ENCODE measurements around the gene NUDT22.
A peak's percentile ranks its signal among the peaks of the same experiment; 100 is the strongest.

NUDT22 gene

GRCh38 chr11:64207256-64208085 is 18.6 kb upstream of the NUDT22 start:
- DNase-seq: peak; percentile 95

GRCh38 chr11:64208086-64208795 is 17.8 kb upstream of the NUDT22 start:
- no peak for DNase-seq

- no peak for DNase-seq
Measured at GRCh38 chr11:64208796-64209562, 17.1 kb upstream of the NUDT22 start.

DNA sequence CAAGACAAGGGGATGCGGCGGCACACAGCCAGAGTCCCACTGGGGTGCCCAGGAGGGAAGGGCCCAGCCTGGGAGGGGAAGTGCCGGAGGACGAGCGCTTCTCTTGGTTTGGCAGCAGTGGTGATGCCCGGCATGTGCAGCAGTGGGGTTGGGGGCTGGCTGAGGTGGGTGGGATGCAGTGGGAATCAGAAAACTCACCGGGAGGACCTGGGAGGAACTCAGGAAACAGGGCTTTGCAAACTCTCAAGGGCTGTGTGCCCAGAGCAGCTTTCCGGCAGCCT is 16.6 kb upstream of the NUDT22 start:
- no peak for DNase-seq

DNA sequence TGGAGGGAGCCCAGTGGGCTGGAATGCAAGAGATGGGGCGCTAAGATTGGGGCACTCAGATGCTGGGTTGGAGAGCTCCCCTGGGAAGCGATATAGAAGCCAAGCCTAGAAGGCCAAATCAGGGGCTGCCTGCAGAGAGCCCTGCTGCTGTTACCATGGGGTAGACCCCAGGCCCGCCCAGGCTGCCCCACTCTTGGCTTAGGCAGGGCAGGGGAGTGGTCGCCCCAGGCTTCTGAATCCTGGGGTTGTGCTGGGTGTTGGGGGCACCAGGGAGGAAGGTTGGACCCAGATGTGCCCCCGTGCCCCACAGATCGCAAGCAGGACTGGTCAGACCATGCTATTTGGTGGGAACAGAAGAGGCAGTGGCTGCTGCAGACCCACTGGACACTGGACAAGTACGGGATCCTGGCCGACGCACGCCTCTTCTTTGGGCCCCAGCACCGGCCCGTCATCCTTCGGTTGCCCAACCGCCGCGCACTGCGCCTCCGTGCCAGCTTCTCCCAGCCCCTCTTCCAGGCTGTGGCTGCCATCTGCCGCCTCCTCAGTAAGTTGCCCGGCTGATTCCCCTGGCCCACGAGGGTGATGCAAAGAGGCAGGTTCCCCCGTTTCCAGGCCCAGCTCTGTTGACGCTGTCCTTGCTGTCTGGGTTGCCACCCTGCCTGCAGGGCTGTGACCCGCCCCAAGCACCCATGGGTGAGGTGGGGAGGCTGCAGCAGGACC is 15.6 kb upstream of the NUDT22 start:
- DNase-seq: no peak

DNA sequence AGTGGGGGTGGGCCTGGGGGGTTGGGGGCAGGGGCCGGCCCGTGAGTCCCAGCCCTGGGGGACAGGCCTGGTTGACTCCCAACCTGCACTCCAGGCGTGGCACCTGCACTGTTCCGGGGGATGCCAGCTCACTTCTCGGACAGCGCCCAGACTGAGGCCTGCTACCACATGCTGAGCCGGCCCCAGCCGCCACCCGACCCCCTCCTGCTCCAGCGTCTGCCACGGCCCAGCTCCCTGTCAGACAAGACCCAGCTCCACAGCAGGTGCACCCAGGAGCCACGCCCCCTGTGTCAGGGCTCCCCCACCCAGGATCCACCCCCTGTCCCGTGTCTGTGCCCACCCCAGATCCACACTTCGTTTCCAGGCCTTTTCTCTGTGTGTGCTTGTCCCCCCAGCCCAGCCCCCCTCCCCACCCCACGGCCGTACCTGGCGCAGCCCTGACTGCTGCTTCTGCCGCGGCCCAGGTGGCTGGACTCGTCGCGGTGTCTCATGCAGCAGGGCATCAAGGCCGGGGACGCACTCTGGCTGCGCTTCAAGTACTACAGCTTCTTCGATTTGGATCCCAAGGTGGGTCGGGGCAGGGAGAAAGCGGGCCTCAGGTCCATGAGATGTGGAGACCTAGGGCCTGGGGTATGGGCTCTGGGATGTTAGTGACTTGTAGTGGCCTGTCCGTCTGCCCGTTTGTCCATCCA is 14.7 kb upstream of the NUDT22 start:
- no peak for DNase-seq

DNA sequence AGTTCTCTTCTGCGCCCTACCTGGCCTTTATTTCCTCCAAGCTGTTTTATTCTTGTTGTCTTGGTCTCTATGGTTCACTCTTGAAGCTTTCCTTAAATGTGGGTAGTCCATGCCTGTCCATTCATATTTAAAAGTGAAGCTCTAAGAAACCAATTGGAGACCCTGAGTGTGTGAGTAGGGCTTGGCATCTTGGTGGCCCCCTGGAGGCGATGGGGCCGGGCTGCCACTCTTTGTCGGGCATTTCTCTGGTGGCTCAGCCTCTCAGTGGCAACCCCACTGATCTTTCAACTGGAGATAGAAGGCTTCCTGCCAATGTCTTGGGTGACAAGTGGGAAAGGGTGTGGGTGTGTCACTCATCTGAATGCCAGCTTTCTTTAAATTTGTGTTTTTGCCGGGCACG is 9.2 kb upstream of the NUDT22 start:
- peak; percentile 61 for DNase-seq

- DNase-seq: no peak
Measured at GRCh38 chr11:64218628-64219353, 7.3 kb upstream of the NUDT22 start.

DNA sequence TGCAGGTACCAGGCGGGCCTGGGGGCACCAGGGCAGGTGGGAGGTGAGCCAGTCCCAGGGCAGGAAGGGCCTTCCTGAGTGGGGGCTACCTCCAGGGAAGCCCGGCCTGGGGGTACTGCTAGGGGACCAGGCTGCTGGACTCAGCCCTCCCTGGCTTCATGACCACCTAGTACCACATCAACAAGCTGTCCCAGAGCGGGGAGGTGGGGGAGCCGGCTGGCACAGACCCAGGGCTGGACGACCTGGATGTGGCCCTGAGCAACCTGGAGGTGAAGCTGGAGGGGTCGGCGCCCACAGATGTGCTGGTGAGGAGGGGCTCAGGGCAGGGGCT is 6.8 kb upstream of the NUDT22 start:
- DNase-seq: no peak

DNA sequence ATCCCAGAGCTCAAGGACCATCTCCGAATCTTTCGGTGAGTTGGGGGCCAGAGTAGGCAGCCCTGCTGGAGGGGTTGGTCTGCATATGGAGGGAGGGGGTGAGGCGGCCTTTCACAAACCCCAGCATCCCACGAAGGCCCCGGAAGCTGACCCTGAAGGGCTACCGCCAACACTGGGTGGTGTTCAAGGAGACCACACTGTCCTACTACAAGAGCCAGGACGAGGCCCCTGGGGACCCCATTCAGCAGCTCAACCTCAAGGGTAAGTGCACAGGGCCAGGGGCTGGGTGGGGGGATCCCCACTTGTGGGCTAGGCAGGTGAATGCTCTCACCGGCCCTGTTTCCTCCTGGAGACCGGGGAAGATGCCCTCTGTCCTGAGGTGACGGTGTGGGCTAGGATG is 6.3 kb upstream of the NUDT22 start:
- no peak for DNase-seq

- no peak for DNase-seq
Measured at GRCh38 chr11:64220271-64220670, 5.8 kb upstream of the NUDT22 start.

- no peak for DNase-seq
Measured at GRCh38 chr11:64220798-64221197, 5.3 kb upstream of the NUDT22 start.

GRCh38 chr11:64222651-64223000 is 3.4 kb upstream of the NUDT22 start:
- DNase-seq: no peak

DNA sequence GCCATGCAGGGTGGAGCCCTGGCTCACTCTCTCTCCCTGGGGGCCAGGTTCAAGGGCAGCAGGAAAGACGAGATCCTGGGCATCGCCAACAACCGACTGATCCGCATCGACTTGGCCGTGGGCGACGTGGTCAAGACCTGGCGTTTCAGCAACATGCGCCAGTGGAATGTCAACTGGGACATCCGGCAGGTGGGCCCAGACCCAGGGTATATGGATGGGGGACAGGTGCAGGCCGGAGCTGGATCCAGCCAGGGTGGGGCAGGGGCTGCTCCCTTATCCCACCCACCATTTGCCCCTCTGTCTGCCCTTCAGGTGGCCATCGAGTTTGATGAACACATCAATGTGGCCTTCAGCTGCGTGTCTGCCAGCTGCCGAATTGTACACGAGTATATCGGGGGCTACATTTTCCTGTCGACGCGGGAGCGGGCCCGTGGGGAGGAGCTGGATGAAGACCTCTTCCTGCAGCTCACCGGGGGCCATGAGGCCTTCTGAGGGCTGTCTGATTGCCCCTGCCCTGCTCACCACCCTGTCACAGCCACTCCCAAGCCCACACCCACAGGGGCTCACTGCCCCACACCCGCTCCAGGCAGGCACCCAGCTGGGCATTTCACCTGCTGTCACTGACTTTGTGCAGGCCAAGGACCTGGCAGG is 2.9 kb upstream of the NUDT22 start:
- DNase-seq: no peak

GRCh38 chr11:64224151-64224890 is 1.8 kb upstream of the NUDT22 start:
- no peak for DNase-seq

DNA sequence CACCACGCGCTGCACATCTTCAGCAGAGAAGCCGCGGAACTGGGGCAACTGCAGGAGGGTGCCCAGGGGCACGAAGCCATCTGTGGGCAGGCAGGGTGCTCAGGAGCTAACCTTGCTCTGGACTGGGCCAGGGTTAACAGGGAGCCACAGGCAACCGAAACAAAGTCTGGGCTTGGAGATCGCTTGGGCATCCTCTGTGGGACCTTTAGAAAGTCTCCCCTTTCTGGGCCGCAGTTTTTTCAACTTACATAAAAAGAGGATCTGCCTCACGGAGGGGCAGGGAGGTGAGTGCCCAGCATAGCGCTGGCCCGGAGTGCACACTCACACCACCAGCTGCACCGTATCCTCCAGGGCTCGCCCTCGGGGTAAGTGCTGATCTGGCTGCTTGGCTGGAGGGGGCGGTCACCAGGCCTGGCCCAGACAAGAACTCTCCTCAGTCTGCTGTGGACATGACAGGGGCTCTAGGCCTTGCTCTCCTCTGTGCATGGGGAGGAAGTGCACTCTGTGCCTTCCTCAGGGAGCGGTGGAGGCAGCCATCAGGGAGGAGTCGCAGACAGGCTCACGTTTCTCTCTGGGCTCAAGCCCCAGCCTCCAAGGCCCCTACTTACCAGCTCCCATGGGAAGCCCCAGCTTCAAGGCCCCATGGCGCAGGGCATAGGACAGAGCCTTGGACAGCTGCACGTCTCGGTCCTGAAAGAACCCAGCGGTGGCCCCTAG is 1.0 kb upstream of the NUDT22 start:
- DNase-seq: peak; percentile 33

DNA sequence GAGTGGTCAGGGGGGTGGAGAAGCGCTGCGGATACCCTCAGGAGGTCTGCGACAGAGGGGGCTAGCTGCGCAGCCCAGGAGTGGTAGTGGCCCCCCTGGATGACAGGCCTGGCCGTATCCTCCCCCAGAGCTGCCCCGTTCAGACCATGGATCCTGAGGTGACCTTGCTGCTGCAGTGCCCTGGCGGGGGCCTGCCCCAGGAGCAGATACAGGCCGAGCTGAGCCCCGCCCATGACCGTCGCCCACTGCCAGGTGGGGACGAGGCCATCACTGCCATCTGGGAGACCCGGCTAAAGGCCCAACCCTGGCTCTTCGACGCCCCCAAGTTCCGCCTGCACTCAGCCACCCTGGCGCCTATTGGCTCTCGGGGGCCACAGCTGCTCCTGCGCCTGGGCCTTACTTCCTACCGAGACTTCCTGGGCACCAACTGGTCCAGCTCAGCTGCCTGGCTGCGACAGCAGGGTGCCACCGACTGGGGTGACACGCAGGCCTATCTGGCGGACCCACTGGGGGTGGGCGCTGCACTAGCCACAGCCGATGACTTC is 505 bp downstream of the NUDT22 start:
- peak; percentile 88 for DNase-seq

DNA sequence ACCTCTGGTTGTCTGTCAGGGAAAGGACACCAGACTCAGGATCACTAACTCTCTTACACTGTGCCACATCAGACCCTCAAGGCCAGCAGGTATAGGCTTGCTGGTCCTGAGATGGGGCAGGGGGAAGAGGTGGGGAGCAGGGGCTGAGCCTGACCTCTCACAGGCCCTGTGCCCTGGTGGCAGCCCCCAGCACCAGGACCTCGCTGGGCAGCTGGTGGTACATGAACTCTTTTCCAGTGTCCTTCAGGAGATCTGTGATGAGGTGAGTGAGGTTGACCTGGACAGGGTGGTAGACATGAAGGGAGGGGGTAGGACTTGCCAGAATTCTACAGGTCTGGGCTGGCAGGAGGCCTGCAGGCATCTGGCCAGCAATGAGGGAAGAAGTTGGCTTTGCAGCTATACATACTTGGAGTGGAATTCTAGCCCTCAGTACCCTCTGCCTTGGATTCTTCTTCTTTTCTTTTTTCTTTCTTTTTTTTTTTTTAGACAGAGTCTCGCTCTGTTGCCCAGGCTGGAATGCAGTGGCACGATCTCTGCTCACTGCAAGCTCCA is 1.4 kb downstream of the NUDT22 start:
- DNase-seq: no peak

- DNase-seq: no peak
Measured at GRCh38 chr11:64229090-64229743, 3.1 kb downstream of the NUDT22 start.

Data from hematopoietic multipotent progenitor cell treated with erythropoietin and hydrocortisone succinate and interleukin-3 and kit ligand, for 4 days (in vitro differentiated cells).